ENCODE data around the gene CEBPB.
"Not testable (repeated sequence)": the region's sequence is repeated elsewhere in the genome, so short reads cannot be mapped to it uniquely, and the experiment has no call there.

CEBPB gene

DNA sequence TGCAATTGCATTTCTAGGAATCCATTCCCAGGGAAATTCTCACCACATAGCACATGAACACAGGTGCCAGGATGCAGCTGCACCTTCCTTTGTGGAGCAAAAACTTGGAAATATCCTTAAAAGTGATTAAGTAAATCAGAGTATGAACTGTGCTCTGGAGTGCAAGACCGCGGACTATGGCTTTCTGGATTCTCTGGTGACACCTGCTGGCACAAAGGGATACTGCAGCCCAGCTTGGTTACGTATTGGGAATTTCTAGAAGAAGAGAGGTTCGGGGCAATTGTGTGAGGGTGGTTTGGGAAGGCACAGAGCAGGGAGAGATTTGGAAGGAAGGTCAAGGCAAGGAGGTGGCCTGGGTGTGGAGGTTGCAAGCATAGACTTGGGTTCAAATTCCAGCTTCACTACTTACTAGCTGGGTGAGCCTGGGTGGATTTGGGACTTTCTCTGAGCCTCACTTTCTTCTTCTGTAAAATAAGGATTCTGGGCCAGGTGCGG is 21.3 kb upstream of the CEBPB start:
- DNase-seq (ENCODE audit: low spot score) = peak; percentile 78

- no peak for DNase-seq (ENCODE audit: low spot score)
These were observed 19.9 kb upstream of the CEBPB start for GRCh38 chr20:50170549-50171220.

- DNase-seq (ENCODE audit: low spot score) = no peak
These were observed 18.1 kb upstream of the CEBPB start for GRCh38 chr20:50172347-50173013.

DNA sequence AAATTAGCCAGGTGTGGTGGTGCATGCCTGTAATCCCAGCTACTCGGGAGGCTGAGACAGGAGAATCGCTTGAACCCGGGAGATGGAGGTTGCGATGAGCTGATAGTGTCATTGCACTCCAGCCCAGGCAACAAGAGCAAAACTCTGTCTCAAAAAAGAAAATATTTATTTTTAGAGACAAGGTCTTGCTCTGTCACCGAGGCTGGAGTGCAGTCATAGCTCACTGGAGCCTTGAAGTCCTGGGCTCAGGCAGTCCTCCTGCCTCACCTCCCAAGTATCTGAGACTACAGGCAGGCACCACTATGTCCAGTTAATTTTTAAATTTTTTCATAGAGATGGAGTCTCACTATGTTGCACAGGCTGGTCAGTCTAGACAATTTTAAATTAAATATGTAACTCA is 16.2 kb upstream of the CEBPB start:
- DNase-seq (ENCODE audit: low spot score) = no peak

- DNase-seq (ENCODE audit: low spot score) = no peak
These were observed 14.4 kb upstream of the CEBPB start for GRCh38 chr20:50175938-50176933.

GRCh38 chr20:50178672-50179071 is 12.0 kb upstream of the CEBPB start:
- not testable (repeated sequence) for DNase-seq (ENCODE audit: low spot score)

- no peak for DNase-seq (ENCODE audit: low spot score)
These were observed 9.3 kb upstream of the CEBPB start for GRCh38 chr20:50181344-50181743.

DNA sequence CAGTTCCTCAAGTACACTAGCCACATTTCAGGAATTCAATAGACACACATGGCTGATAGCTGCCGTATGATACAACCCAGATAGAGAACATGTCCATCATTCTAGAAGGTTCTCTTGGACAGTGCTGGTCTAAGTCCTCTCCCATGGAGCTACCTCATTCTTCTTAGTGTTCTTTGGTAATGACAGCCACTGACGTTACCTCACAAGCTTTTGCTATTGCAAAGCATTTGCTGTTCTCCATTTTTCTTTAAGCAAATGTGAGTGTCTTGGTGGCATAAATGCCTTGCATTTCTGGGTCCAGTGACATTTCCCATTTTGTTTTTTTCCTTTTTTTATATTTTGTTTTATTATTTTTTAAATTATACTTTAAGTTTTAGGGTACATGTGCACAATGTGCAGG is 8.3 kb upstream of the CEBPB start:
- DNase-seq (ENCODE audit: low spot score) = no peak

GRCh38 chr20:50185426-50185825 is 5.2 kb upstream of the CEBPB start:
- no peak for DNase-seq (ENCODE audit: low spot score)

- peak; percentile 91 for DNase-seq (ENCODE audit: low spot score)
These were observed 4.3 kb upstream of the CEBPB start for GRCh38 chr20:50186151-50186885.

GRCh38 chr20:50186987-50187402 is 3.6 kb upstream of the CEBPB start:
- DNase-seq (ENCODE audit: low spot score) = no peak

- DNase-seq (ENCODE audit: low spot score) = no peak
These were observed 3.1 kb upstream of the CEBPB start for GRCh38 chr20:50187403-50188051.

DNA sequence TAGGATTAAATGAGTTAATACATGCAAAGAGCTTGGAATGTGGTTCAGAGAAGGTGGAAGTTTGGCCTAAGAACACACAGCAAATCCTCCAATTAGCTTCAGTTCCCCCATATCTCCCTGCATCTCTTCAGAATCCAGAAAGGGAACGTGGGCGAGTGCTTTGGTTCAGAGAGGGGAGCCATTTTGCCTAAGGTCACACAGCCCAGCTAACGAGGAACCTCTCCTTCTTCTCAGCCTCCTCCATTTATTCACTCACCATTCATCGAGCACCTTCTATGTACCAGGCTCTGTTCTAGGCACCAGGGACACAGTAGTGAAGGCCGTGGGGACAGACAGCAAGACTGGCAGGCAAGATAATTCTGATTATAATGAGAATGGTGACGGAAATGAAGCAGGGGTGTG is 2.3 kb upstream of the CEBPB start:
- DNase-seq (ENCODE audit: low spot score) = no peak

GRCh38 chr20:50188879-50189680 is 1.6 kb upstream of the CEBPB start:
- no peak for DNase-seq (ENCODE audit: low spot score)

DNA sequence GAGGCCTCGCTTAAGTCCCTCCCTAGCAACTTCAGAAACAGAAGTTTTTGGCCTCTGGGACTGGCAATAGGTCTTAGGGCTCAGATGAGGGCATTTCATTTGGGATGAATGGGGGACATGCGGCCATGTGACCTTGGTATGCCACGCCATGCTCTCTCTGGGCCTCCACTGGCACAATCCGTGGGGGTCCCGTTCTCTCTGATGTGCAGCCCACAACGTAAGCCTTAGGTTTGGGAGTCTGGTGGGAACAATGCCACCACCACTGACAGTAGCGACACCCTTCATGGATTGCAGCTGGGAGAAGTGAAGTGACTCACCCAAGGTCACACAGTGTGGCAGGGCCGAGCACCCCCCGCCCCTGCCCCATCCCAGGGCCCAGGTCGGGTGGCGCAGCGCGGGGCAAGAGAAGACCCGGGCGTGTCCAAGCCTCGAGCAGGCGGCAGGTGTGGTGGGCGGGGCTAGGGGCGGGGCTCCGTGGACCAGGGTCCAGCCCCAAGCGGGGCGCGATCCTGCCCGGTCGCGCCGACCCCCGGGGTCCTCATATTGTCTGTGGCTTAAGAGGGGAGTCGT is 864 bp upstream of the CEBPB start:
- no peak for DNase-seq (ENCODE audit: low spot score)

DNA sequence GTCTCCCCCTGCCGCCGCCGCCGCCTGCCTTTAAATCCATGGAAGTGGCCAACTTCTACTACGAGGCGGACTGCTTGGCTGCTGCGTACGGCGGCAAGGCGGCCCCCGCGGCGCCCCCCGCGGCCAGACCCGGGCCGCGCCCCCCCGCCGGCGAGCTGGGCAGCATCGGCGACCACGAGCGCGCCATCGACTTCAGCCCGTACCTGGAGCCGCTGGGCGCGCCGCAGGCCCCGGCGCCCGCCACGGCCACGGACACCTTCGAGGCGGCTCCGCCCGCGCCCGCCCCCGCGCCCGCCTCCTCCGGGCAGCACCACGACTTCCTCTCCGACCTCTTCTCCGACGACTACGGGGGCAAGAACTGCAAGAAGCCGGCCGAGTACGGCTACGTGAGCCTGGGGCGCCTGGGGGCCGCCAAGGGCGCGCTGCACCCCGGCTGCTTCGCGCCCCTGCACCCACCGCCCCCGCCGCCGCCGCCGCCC is 474 bp downstream of the CEBPB start:
- peak; percentile 67 for DNase-seq (ENCODE audit: low spot score)

- peak; percentile 44 for DNase-seq (ENCODE audit: low spot score)
These were observed 1.1 kb downstream of the CEBPB start for GRCh38 chr20:50191544-50192363.

DNA sequence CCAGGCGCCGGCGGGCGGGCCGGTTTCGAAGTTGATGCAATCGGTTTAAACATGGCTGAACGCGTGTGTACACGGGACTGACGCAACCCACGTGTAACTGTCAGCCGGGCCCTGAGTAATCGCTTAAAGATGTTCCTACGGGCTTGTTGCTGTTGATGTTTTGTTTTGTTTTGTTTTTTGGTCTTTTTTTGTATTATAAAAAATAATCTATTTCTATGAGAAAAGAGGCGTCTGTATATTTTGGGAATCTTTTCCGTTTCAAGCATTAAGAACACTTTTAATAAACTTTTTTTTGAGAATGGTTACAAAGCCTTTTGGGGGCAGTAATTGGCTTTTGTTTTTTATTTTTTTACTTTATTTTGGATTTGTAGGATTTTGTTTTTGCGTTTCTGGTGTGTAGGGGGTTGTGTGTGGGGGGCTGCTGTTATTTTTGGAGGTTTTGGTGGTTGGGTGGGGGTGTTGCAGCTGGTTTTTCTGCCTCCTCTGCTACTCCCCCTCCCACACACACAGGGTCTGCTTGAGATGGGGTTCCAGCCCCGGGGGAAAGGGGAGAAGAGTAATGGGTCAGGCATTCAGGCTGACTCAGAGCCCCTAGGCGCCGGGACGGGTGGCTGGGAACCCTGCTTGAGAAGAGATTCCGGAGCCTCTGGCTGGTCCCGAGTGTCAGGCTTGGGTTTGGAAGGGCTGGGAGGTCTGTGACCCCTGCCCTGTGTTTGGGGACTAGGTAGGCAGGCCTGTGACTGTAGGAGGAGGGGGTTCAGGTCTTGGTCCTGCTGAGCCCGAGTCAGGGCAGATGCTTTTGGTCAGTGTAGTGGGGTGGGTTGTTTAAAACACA is 2.0 kb downstream of the CEBPB start:
- DNase-seq (ENCODE audit: low spot score) = peak; percentile 86

Measured in activated CD4-positive, alpha-beta T cell treated with anti-CD3 and anti-CD28 coated beads, Interleukin-2, Interleukin-4, amounts not matched to agents 100 ng/mL and 50 ng/mL, durations not matched to agents 16 hours and 8 hours (primary cell).